ENCODE data around the gene ZBTB16.

ZBTB16 gene

GRCh38 chr11:114059278-114059983 lies at the start of gene ZBTB16:
Gene ZBTB16, plus strand, starts transcription at chr11:114059711. Its CDS starts 3,590 bp downstream, at chr11:114063301.
- peak within 1 kb of the TSS; percentile 74 for H3K27ac Mint-ChIP-seq
- H3K9me3 Mint-ChIP-seq = no peaks in the 10 kb centered on the region
- peak within 1 kb of the TSS; percentile 80 for H3K4me3 Mint-ChIP-seq
- peaks cover 34% of the 10 kb centered on the region for H3K36me3 Mint-ChIP-seq
- peak; percentile 71 for ATAC-seq
- H3K4me1 Mint-ChIP-seq = peaks cover 18% of the 10 kb centered on the region
- no peak for DNase-seq (ENCODE audit: low spot score in 2 of 2)

- no peaks in the 10 kb centered on the region for H3K36me3 Mint-ChIP-seq
- ATAC-seq (no peak), DNase-seq (ENCODE audit: low spot score in 2 of 2) (no peak)
- H3K27ac Mint-ChIP-seq = no peak overlapping the region
- peaks cover 11% of the 10 kb centered on the region for H3K4me1 Mint-ChIP-seq
- no peak overlapping the region for H3K4me3 Mint-ChIP-seq
- no peaks in the 10 kb centered on the region for H3K9me3 Mint-ChIP-seq
Observed at GRCh38 chr11:114010931-114011330, 48.6 kb upstream of the ZBTB16 start.

GRCh38 chr11:114011443-114011842 lies 48.1 kb upstream of the ZBTB16 start:
- ATAC-seq (no peak), DNase-seq (ENCODE audit: low spot score in 2 of 2) (no peak)
- Mint-ChIP-seq H3K4me1 (peaks cover 11% of the 10 kb centered on the region), H3K36me3 (no peaks in the 10 kb centered on the region), H3K27ac (no peak overlapping the region), H3K9me3 (no peaks in the 10 kb centered on the region), H3K4me3 (no peak overlapping the region)

- ATAC-seq = no peak
- Mint-ChIP-seq H3K4me1 (no peaks in the 10 kb centered on the region), H3K4me3 (no peak overlapping the region), H3K9me3 (no peaks in the 10 kb centered on the region), H3K36me3 (no peaks in the 10 kb centered on the region), H3K27ac (no peak overlapping the region)
- DNase-seq (ENCODE audit: low spot score in 2 of 2) = no peak
Observed at GRCh38 chr11:114015117-114015516, 44.4 kb upstream of the ZBTB16 start.

GRCh38 chr11:114016986-114017385 lies 42.5 kb upstream of the ZBTB16 start:
- no peak for ATAC-seq
- no peaks in the 10 kb centered on the region for H3K9me3 Mint-ChIP-seq
- H3K4me3 Mint-ChIP-seq = no peak overlapping the region
- no peak for DNase-seq (ENCODE audit: low spot score in 2 of 2)
- H3K27ac Mint-ChIP-seq = no peak overlapping the region
- H3K4me1 Mint-ChIP-seq = no peaks in the 10 kb centered on the region
- H3K36me3 Mint-ChIP-seq = no peaks in the 10 kb centered on the region

- no peaks in the 10 kb centered on the region for H3K9me3 Mint-ChIP-seq
- DNase-seq (ENCODE audit: low spot score in 2 of 2) (no peak), ATAC-seq (no peak)
- H3K4me3 Mint-ChIP-seq = no peak overlapping the region
- H3K4me1 Mint-ChIP-seq = no peaks in the 10 kb centered on the region
- no peak overlapping the region for H3K27ac Mint-ChIP-seq
- H3K36me3 Mint-ChIP-seq = no peaks in the 10 kb centered on the region
Observed at GRCh38 chr11:114017723-114018122, 41.8 kb upstream of the ZBTB16 start.

- H3K27ac Mint-ChIP-seq = no peak overlapping the region
- no peaks in the 10 kb centered on the region for H3K36me3 Mint-ChIP-seq
- no peaks in the 10 kb centered on the region for H3K4me1 Mint-ChIP-seq
- H3K9me3 Mint-ChIP-seq = no peaks in the 10 kb centered on the region
- no peak overlapping the region for H3K4me3 Mint-ChIP-seq
- DNase-seq (ENCODE audit: low spot score in 2 of 2) (no peak), ATAC-seq (no peak)
Observed at GRCh38 chr11:114019046-114019445, 40.5 kb upstream of the ZBTB16 start.

GRCh38 chr11:114019574-114019973 lies 39.9 kb upstream of the ZBTB16 start:
- no peak for DNase-seq (ENCODE audit: low spot score in 2 of 2)
- H3K9me3 Mint-ChIP-seq = no peaks in the 10 kb centered on the region

GRCh38 chr11:114025329-114025907 lies 34.1 kb upstream of the ZBTB16 start:
- H3K36me3 Mint-ChIP-seq = no peaks in the 10 kb centered on the region
- no peak overlapping the region for H3K4me3 Mint-ChIP-seq
- no peaks in the 10 kb centered on the region for H3K4me1 Mint-ChIP-seq
- no peaks in the 10 kb centered on the region for H3K9me3 Mint-ChIP-seq
- DNase-seq (ENCODE audit: low spot score in 2 of 2) (no peak), ATAC-seq (no peak)
- no peak overlapping the region for H3K27ac Mint-ChIP-seq

More at GRCh38 chr11:114019574-114019973, 39.9 kb upstream of the ZBTB16 start:
- ATAC-seq = no peak
- Mint-ChIP-seq H3K36me3 (no peaks in the 10 kb centered on the region), H3K4me3 (no peak overlapping the region), H3K27ac (no peak overlapping the region), H3K4me1 (no peaks in the 10 kb centered on the region)

GRCh38 chr11:114026355-114026754 lies 33.2 kb upstream of the ZBTB16 start:
- H3K9me3 Mint-ChIP-seq = no peaks in the 10 kb centered on the region
- no peak for DNase-seq (ENCODE audit: low spot score in 2 of 2)
- ATAC-seq = peak; percentile 58

GRCh38 chr11:114027391-114027790 lies 32.1 kb upstream of the ZBTB16 start:
- DNase-seq (ENCODE audit: low spot score in 2 of 2) (no peak), ATAC-seq (no peak)
- H3K27ac Mint-ChIP-seq = no peak overlapping the region
- H3K9me3 Mint-ChIP-seq = no peaks in the 10 kb centered on the region
- H3K36me3 Mint-ChIP-seq = no peaks in the 10 kb centered on the region
- no peaks in the 10 kb centered on the region for H3K4me1 Mint-ChIP-seq
- H3K4me3 Mint-ChIP-seq = no peak overlapping the region

More at GRCh38 chr11:114026355-114026754, 33.2 kb upstream of the ZBTB16 start:
- no peak overlapping the region for H3K4me3 Mint-ChIP-seq
- H3K4me1 Mint-ChIP-seq = no peaks in the 10 kb centered on the region
- no peak overlapping the region for H3K27ac Mint-ChIP-seq
- H3K36me3 Mint-ChIP-seq = no peaks in the 10 kb centered on the region

GRCh38 chr11:114027926-114028325 lies 31.6 kb upstream of the ZBTB16 start:
- ATAC-seq (no peak), DNase-seq (ENCODE audit: low spot score in 2 of 2) (no peak)
- no peaks in the 10 kb centered on the region for H3K36me3 Mint-ChIP-seq
- H3K9me3 Mint-ChIP-seq = no peaks in the 10 kb centered on the region
- H3K4me3 Mint-ChIP-seq = no peak overlapping the region
- no peaks in the 10 kb centered on the region for H3K4me1 Mint-ChIP-seq
- H3K27ac Mint-ChIP-seq = no peak overlapping the region

- ATAC-seq (no peak), DNase-seq (ENCODE audit: low spot score in 2 of 2) (no peak)
- H3K36me3 Mint-ChIP-seq = no peaks in the 10 kb centered on the region
- H3K4me3 Mint-ChIP-seq = no peak overlapping the region
- no peaks in the 10 kb centered on the region for H3K9me3 Mint-ChIP-seq
- no peak overlapping the region for H3K27ac Mint-ChIP-seq
- no peaks in the 10 kb centered on the region for H3K4me1 Mint-ChIP-seq
Observed at GRCh38 chr11:114031246-114031966, 28.1 kb upstream of the ZBTB16 start.

- no peaks in the 10 kb centered on the region for H3K9me3 Mint-ChIP-seq
- no peak overlapping the region for H3K27ac Mint-ChIP-seq
- DNase-seq (ENCODE audit: low spot score in 2 of 2) = no peak
- no peak for ATAC-seq
- H3K4me1 Mint-ChIP-seq = no peaks in the 10 kb centered on the region
- H3K36me3 Mint-ChIP-seq = no peaks in the 10 kb centered on the region
- no peak overlapping the region for H3K4me3 Mint-ChIP-seq
Observed at GRCh38 chr11:114031967-114032320, 27.6 kb upstream of the ZBTB16 start.

- ATAC-seq = no peak
- no peak for DNase-seq (ENCODE audit: low spot score in 2 of 2)
- Mint-ChIP-seq H3K4me1 (no peaks in the 10 kb centered on the region), H3K9me3 (no peaks in the 10 kb centered on the region), H3K27ac (no peak overlapping the region), H3K4me3 (no peak overlapping the region), H3K36me3 (no peaks in the 10 kb centered on the region)
Observed at GRCh38 chr11:114033066-114033465, 26.4 kb upstream of the ZBTB16 start.

- H3K9me3 Mint-ChIP-seq = no peaks in the 10 kb centered on the region
- no peaks in the 10 kb centered on the region for H3K36me3 Mint-ChIP-seq
- no peak for DNase-seq (ENCODE audit: low spot score in 2 of 2)
- no peak overlapping the region for H3K27ac Mint-ChIP-seq
- ATAC-seq = no peak
- H3K4me3 Mint-ChIP-seq = no peak overlapping the region
- no peaks in the 10 kb centered on the region for H3K4me1 Mint-ChIP-seq
Observed at GRCh38 chr11:114033572-114033971, 25.9 kb upstream of the ZBTB16 start.

Measured in stimulated activated effector memory CD8-positive, alpha-beta T cell treated with anti-CD3 and anti-CD28 coated beads, Interleukin-12 subunit alpha, Interleukin-12 subunit beta, amount 100 ng/mL, for 72 hours (primary cell).